IMR-90 (cell line): ENCODE data around the gene COL9A3. TPM values are rescaled to one million over a fixed set of nuclear protein-coding genes. Genes with fewer than 3 reads are reported as not detected.
A peak's percentile ranks its signal among the peaks of the same experiment; 100 is the strongest.

ENCODE experiments used
- ATAC-seq: fragments of 200-7000 bp; cut with Tn5 transposase; 2 replicates; pipeline ENCODE4 v1.9.1; 2020; ENCODE audit warnings: low read depth, mild to moderate bottlenecking, moderate library complexity
- BruUV-seq: library from RNA; stranded (reverse); fragments of 400-500 nt; replicated peaks from 2 replicates; lab custom pipeline; 2021; lab: Mats Ljungman, UMichigan
- CTCF ChIA-PET: fragments of 300-600 bp; formaldehyde crosslinking; extraction: SDS; loops from one replicate; lab custom pipeline; 2021; ENCODE audit warnings: antibody characterized with exemption; lab: Yijun Ruan, JAX
- POLR2A ChIA-PET: fragments of 300-600 bp; sonication (Branson Sonifier 250); formaldehyde crosslinking; loops from one replicate; lab custom pipeline; 2022; ENCODE audit warnings: antibody characterized with exemption; ENCODE audit not compliant: unreplicated experiment; lab: Charles Lee
- DNase-seq: peaks from one replicate; pipeline ENCODE4 v3.0.0; 2013
- H2AFZ ChIP-seq: replicated peaks from 2 replicates; pipeline ENCODE3; 2013; ENCODE audit warnings: low read length, mild to moderate bottlenecking; ENCODE audit not compliant: poor library complexity
- H2AK5ac ChIP-seq: 2 replicates; pipeline ENCODE4 v1.6.1; 2013; ENCODE audit warnings: low read depth, low read length, inconsistent platforms
- H2AK9ac ChIP-seq: replicated peaks from 2 replicates; pipeline ENCODE3; 2013; ENCODE audit warnings: mild to moderate bottlenecking, low read depth, low read length, moderate library complexity; ENCODE audit not compliant: poor library complexity
- H2BK120ac ChIP-seq: 2 replicates; pipeline ENCODE4 v1.6.1; 2013; ENCODE audit warnings: low read depth, low read length, inconsistent platforms
- H2BK15ac ChIP-seq: 3 replicates; pipeline ENCODE4 v1.6.1; 2013; ENCODE audit warnings: low read depth, low read length, inconsistent platforms
- H2BK20ac ChIP-seq: 2 replicates; pipeline ENCODE4 v1.6.1; 2013; ENCODE audit warnings: low read depth, mild to moderate bottlenecking, inconsistent platforms, low read length, moderate library complexity
- H2BK5ac ChIP-seq: 2 replicates; pipeline ENCODE4 v1.6.1; 2013; ENCODE audit warnings: mild to moderate bottlenecking, low read depth, low read length, inconsistent platforms; ENCODE audit not compliant: poor library complexity, severe bottlenecking
- H3K14ac ChIP-seq: replicated peaks from 2 replicates; pipeline ENCODE4 v1.6.1; 2013; ENCODE audit warnings: low read depth, low read length, inconsistent platforms
- H3K18ac ChIP-seq: 2 replicates; pipeline ENCODE4 v1.6.1; 2013; ENCODE audit warnings: low read depth, low read length, control low read depth
- H3K23ac ChIP-seq: 2 replicates; pipeline ENCODE4 v1.6.1; 2013; ENCODE audit warnings: low read depth, low read length, inconsistent platforms
- H3K27ac ChIP-seq: 2 replicates; pipeline ENCODE4 v1.5.1; 2013; ENCODE audit warnings: mild to moderate bottlenecking, control low read depth, low read length; ENCODE audit not compliant: insufficient read depth
- H3K27me3 ChIP-seq: 2 replicates; pipeline ENCODE4 v1.6.1; 2013; ENCODE audit warnings: low read length; ENCODE audit not compliant: control insufficient read depth, insufficient read depth
- H3K36me3 ChIP-seq: 2 replicates; pipeline ENCODE4 v1.6.1; 2013; ENCODE audit warnings: low read length, mixed read lengths; ENCODE audit not compliant: control insufficient read depth, insufficient read depth
- H3K4ac ChIP-seq: 2 replicates; pipeline ENCODE4 v1.6.1; 2013; ENCODE audit warnings: low read depth, low read length, inconsistent platforms
- H3K4me1 ChIP-seq: 2 replicates; pipeline ENCODE4 v1.6.1; 2013; ENCODE audit warnings: low read length, mixed read lengths; ENCODE audit not compliant: control insufficient read depth, insufficient read depth
- H3K4me2 ChIP-seq: 2 replicates; pipeline ENCODE4 v1.6.1; 2013; ENCODE audit warnings: low read depth, mild to moderate bottlenecking, control low read depth, low read length, moderate library complexity
- H3K4me3 ChIP-seq: 2 replicates; pipeline ENCODE4 v1.5.1; 2013; ENCODE audit warnings: low read depth, mild to moderate bottlenecking, control low read depth, low read length, moderate library complexity; ENCODE audit not compliant: insufficient read depth
- H3K56ac ChIP-seq: 2 replicates; pipeline ENCODE4 v1.6.1; 2013; ENCODE audit warnings: low read length, inconsistent platforms; ENCODE audit not compliant: insufficient read depth; ENCODE audit errors: extremely low read depth
- H3K79me1 ChIP-seq, 2 experiments: 2 replicates each; pipeline ENCODE4 v1.6.1; 2013; ENCODE audit warnings: low read length in 2 of 2, inconsistent platforms in 1 of 2, low read depth in 1 of 2
- H3K9ac ChIP-seq: 2 replicates; pipeline ENCODE4 v1.6.1; 2013; ENCODE audit warnings: low read depth, low read length, control low read depth
- H3K9me1 ChIP-seq: 2 replicates; pipeline ENCODE4 v1.6.1; 2013; ENCODE audit warnings: low read length, inconsistent platforms; ENCODE audit not compliant: insufficient read depth
- H3K9me3 ChIP-seq: 2 replicates; pipeline ENCODE4 v1.6.1; 2013; ENCODE audit warnings: low read length; ENCODE audit not compliant: control insufficient read depth, insufficient read depth
- H4K20me1 ChIP-seq: 2 replicates; pipeline ENCODE4 v1.6.1; 2013; ENCODE audit warnings: low read length, inconsistent platforms; ENCODE audit not compliant: insufficient read depth
- H4K5ac ChIP-seq: 2 replicates; pipeline ENCODE4 v1.6.1; 2013; ENCODE audit warnings: mild to moderate bottlenecking, low read depth, low read length, control low read depth
- H4K8ac ChIP-seq, 2 experiments: 2 replicates each; pipeline ENCODE4 v1.6.1; 2013; ENCODE audit warnings: low read depth in 2 of 2, low read length in 2 of 2, control low read depth in 1 of 2, inconsistent platforms in 1 of 2
- H4K91ac ChIP-seq: 2 replicates; pipeline ENCODE4 v1.6.1; 2013; ENCODE audit warnings: low read depth, low read length, inconsistent platforms; ENCODE audit not compliant: insufficient read depth
- BHLHE40 ChIP-seq: fragments of 150-350 bp; IDR thresholded peaks from 2 replicates; pipeline ENCODE4 v1.6.1; 2016; ENCODE audit warnings: mild to moderate bottlenecking, low read depth, low read length
- CEBPB ChIP-seq: IDR thresholded peaks from 2 replicates; pipeline ENCODE4 v1.6.1; 2012; ENCODE audit warnings: low read depth, low read length, improper control_type of control experiment
- FOS ChIP-seq: fragments of 150-350 bp; IDR thresholded peaks from 2 replicates; pipeline ENCODE4 v1.6.1; 2016; ENCODE audit warnings: low read depth, low read length
- MAFK ChIP-seq: IDR thresholded peaks from 2 replicates; pipeline ENCODE4 v1.6.1; 2012; ENCODE audit warnings: low read depth, low read length, improper control_type of control experiment
- MAZ ChIP-seq: IDR thresholded peaks from 2 replicates; pipeline ENCODE4 v1.6.1; 2012; ENCODE audit warnings: low read depth, mild to moderate bottlenecking, low read length, improper control_type of control experiment, moderate library complexity, borderline replicate concordance
- MXI1 ChIP-seq: IDR thresholded peaks from 2 replicates; pipeline ENCODE4 v1.6.1; 2012; ENCODE audit warnings: low read depth, mild to moderate bottlenecking, low read length, moderate library complexity, borderline replicate concordance
- RFX5 ChIP-seq: IDR thresholded peaks from 2 replicates; pipeline ENCODE4 v1.8.0; 2012; ENCODE audit warnings: low read depth, mild to moderate bottlenecking, low read length, moderate library complexity
- SMC3 ChIP-seq: fragments of 150-350 bp; IDR thresholded peaks from 2 replicates; pipeline ENCODE4 v1.6.1; 2016; ENCODE audit warnings: low read depth, mild to moderate bottlenecking, antibody characterized with exemption, low read length, moderate library complexity
- whole genome bisulfite sequencing, 2 experiments: methylation state at CpG; one replicate each; pipeline versions ENCODE4 v1.1.5 to v1.1.7; 2013; ENCODE audit warnings: missing lambda C conversion rate in 2 of 2; ENCODE audit not compliant: insufficient read length in 1 of 2; ENCODE audit errors: extremely low coverage in 2 of 2; 5-methylcytosine and 5-hydroxymethylcytosine counted together
- dilution Hi-C: fragments of 300-500 bp; cut with HindIII; formaldehyde crosslinking; loops from one replicate; pipeline ENCODE4 v1.14.3; 2018; ENCODE audit warnings: low sequenced_read_pairs; ENCODE audit not compliant: unreplicated experiment
- in situ Hi-C: fragments of 300-500 bp; cut with MboI; formaldehyde crosslinking; loops from 3 replicates; pipeline ENCODE4 v1.14.3; 2019; ENCODE audit warnings: low sequenced_read_pairs, inconsistent platforms, mixed read lengths
- intact Hi-C: fragments of 100-400 bp; cut with micrococcal nuclease; formaldehyde crosslinking; loops from 2 replicates; pipeline ENCODE4 v1.10.0; 2022
- polyA plus RNA-seq, 3 experiments: library from polyadenylated mRNA; depleted of rRNA; stranded (reverse); fragments of >200 nt; gene quantifications; 2 replicates each; pipeline ENCODE4 v1.2.3, GENCODE V29; 2012; ENCODE audit warnings: low replicate concordance in 1 of 3
- total RNA-seq: library from RNA; depleted of rRNA; stranded (reverse); fragments of >200 nt; gene quantifications from 2 replicates; pipeline ENCODE4 v1.2.3, GENCODE V29; 2012
- TF ChIP-seq, protein P1 (sequence below): fragments of 150-350 bp; IDR thresholded peaks from 2 replicates; pipeline ENCODE4 v1.6.1; 2017; ENCODE audit warnings: mild to moderate bottlenecking, antibody characterized with exemption, low read length, low read depth
- TF ChIP-seq, protein P2 (sequence below): conservative IDR thresholded peaks from 2 replicates; pipeline ENCODE4 v1.5.1; 2012; ENCODE audit warnings: mild to moderate bottlenecking, low read depth, low read length, improper control_type of control experiment

COL9A3 gene
- total and polyA plus RNA-seq, 2 of the 4 experiments (the other 2 are of a cell fraction): 0.36 to 1.4 TPM

DNA sequence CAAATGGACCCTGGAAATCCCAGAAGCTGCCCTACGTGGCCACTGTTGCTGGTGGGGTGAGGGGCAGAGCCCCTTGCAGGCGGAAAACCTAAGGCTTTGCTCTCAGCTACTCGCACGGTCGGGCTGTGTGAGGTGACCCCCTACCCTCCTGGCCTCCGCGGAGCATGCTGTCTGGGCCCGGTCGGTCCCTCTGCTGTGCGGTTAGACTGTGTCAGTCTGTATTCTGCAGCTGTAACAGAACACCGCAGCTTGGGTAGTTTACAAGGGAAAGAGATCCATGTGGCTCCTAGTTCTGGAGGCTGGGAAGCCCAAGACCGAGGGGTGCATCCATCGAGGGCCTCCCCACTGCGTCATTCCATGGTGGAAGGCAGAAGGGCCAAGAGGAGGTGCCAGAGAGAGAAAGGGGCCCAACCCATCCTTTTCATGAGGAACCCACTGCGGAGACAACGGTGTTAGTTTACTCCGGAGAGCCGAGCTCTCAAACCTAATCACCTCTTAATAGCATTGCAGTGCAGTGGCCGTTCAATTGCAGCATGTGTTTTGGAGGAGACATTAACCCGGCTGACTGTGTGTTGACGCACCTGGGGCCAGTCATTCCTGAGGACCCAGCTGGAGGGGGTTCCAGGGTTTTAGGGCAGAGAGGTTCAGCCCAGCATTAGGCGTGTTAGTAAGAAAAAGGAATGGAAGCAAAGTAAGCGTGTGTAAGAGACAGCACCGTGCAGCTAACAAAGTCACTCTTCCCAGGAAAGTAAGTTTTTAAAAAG is 18.3 kb downstream of the COL9A3 start (continued):
- TF ChIP-seq MAFK: no peak

DNA sequence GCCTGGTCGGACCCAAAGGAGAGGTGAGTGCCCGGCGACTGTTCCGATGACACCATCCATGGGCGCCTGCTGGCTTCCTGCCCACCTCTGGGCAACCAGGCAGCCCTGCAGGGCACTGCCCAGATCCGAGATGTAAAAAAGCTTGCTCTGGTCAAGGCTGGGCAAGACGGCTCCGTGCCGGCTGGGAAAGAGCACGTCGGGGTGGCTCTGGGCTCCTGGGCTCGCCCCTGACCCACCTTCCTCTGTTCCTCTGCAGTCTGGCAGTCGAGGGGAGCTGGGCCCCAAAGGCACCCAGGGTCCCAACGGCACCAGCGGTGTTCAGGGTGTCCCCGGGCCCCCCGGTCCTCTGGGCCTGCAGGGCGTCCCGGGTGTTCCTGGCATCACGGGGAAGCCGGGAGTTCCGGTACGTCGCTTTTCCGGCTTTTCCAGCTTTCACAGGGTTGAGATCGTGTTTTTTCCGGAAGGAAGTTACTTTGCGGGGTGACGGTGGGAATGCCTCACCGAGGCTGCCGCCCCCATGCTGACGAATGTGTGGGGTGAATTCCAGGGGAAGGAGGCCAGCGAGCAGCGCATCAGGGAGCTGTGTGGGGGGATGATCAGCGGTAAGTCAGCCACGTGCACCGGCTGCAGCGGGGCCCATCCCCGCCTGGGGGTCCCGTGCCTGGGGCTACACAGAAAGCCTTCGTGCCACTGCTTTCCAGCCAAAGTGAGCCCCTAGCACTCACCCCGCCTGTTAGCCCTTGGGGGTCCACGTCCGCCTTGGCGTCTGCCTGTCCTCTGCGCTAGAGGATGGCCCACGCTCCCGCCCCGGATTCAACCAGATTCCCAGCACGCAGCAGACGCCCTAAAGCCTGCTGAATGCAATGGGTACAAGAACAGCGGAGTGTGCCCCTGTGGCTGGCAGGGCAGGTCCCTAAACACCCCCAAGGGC is 19.3 kb downstream of the COL9A3 start:
- no peak overlapping the region for H4K91ac ChIP-seq
- 67% methylated on average over 28 of the region's 52 CpGs; no CpG with 5 or more reads in 1 of the 2 experiments for WGBS, 2 experiments
- H4K8ac ChIP-seq: no peak overlapping the region
- H3K4ac ChIP-seq: no peak overlapping the region
- H3K14ac ChIP-seq: no peak overlapping the region
- in situ Hi-C loops (no loop called here), dilution Hi-C loops (no loop called here), intact Hi-C loops (no loop called here)
- H2AK5ac ChIP-seq: no peak overlapping the region
- peak; percentile 50 for DNase-seq
- no peaks in the 10 kb centered on the region for H3K9me3 ChIP-seq
- peaks cover 3% of the 10 kb centered on the region; the same call in 1 of the 2 replicates for H3K4me1 ChIP-seq
- no peaks in the 10 kb centered on the region for H3K36me3 ChIP-seq
- no peak overlapping the region for H3K18ac ChIP-seq
- H4K20me1 ChIP-seq: no peaks in the 10 kb centered on the region
- TF ChIP-seq FOS (no peak), MXI1 (no peak), MAZ (peak; percentile 69; the same call in 1 of the 2 replicates), SMC3 (no peak), MAFK (no peak), CEBPB (no peak), BHLHE40 (peak; percentile 43; the same call in 1 of the 2 replicates), RFX5 (no peak)
- TF ChIP-seq, protein P1, sequence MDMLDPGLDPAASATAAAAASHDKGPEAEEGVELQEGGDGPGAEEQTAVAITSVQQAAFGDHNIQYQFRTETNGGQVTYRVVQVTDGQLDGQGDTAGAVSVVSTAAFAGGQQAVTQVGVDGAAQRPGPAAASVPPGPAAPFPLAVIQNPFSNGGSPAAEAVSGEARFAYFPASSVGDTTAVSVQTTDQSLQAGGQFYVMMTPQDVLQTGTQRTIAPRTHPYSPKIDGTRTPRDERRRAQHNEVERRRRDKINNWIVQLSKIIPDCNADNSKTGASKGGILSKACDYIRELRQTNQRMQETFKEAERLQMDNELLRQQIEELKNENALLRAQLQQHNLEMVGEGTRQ: no peak
- TF ChIP-seq, protein P2, sequence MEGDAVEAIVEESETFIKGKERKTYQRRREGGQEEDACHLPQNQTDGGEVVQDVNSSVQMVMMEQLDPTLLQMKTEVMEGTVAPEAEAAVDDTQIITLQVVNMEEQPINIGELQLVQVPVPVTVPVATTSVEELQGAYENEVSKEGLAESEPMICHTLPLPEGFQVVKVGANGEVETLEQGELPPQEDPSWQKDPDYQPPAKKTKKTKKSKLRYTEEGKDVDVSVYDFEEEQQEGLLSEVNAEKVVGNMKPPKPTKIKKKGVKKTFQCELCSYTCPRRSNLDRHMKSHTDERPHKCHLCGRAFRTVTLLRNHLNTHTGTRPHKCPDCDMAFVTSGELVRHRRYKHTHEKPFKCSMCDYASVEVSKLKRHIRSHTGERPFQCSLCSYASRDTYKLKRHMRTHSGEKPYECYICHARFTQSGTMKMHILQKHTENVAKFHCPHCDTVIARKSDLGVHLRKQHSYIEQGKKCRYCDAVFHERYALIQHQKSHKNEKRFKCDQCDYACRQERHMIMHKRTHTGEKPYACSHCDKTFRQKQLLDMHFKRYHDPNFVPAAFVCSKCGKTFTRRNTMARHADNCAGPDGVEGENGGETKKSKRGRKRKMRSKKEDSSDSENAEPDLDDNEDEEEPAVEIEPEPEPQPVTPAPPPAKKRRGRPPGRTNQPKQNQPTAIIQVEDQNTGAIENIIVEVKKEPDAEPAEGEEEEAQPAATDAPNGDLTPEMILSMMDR: no peak
- H4K5ac ChIP-seq: no peak overlapping the region
- ChIA-PET POLR2A (no interaction called here), CTCF (no interaction called here)
- BruUV-seq: no TSS peak
- H3K9me1 ChIP-seq: no peaks in the 10 kb centered on the region; the same call in 1 of the 2 replicates
- H3K9ac ChIP-seq: no peak overlapping the region
- H3K23ac ChIP-seq: no peak overlapping the region
- H3K56ac ChIP-seq: no peak overlapping the region
- H3K27me3 ChIP-seq: no peaks in the 10 kb centered on the region; the same call in 1 of the 2 replicates
- no peaks in the 10 kb centered on the region for H3K79me1 ChIP-seq
- peak overlapping the region; percentile 33 for H2AFZ ChIP-seq
- H2BK5ac ChIP-seq: no peak overlapping the region
- no peak for ATAC-seq
- H3K27ac ChIP-seq: no peak overlapping the region
- no peak overlapping the region for H2BK15ac ChIP-seq
- no peak overlapping the region for H3K4me3 ChIP-seq
- H2AK9ac ChIP-seq: no peak overlapping the region
- no peak overlapping the region for H2BK120ac ChIP-seq
- no peak overlapping the region for H3K4me2 ChIP-seq
- no peak overlapping the region for H2BK20ac ChIP-seq
